ENCODE results near the gene C16orf78.

The C16orf78 gene

GRCh38 chr16:49419006-49419405 is 45.4 kb downstream of the C16orf78 start:
- H3K4me3 ChIP-seq (ENCODE audit: low read depth, low read length) = no peak overlapping the region
- no peak for DNase-seq (ENCODE audit: low read depth)

- DNase-seq (ENCODE audit: low read depth) = no peak
- no peak overlapping the region for H3K4me3 ChIP-seq (ENCODE audit: low read depth, low read length)
Observed at GRCh38 chr16:49419862-49420261, 46.3 kb downstream of the C16orf78 start.

- DNase-seq (ENCODE audit: low read depth) = no peak
- no peak overlapping the region for H3K4me3 ChIP-seq (ENCODE audit: low read depth, low read length)
Observed at GRCh38 chr16:49422896-49423295, 49.3 kb downstream of the C16orf78 start.

DNA sequence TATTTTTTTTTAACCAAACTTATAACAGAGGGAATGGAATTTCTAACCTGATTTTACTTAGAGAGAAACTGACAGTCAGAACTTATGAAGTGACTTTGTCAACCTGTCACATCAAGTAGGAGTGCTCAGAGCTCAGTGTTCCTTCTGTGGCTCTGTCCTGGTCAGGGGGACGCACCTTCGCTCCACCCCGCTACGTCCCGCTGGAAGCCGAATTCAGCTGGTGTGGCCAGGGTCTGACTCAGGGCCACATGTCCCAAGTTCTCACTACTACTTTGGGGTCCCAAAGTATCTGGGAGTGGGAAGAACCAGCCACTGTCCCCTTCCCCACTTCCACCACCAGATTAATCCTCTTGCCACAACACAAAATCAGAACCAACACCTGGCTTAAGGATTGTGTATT is 51.4 kb downstream of the C16orf78 start:
- DNase-seq (ENCODE audit: low read depth) = no peak
- H3K4me3 ChIP-seq (ENCODE audit: low read depth, low read length) = no peak overlapping the region

DNA sequence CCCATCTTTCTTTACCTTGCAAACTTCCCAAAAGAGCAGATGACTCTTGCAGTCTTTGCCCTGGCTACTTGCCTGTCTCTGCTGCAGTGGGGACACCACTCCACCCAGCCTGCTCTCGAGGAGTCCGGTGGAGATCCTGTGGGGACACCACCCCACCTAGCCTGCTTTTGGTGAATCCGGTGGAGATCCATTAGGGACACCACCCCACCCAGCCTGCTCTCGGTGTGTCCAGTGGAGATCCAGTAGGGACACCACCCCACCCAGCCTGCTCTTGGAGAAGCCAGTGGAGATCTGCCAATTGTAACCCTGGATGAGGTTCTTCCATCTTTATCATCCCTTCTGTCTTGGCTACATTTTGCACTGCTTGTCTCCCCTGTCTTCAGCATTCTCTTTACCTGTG is 54.2 kb downstream of the C16orf78 start:
- no peak overlapping the region for H3K4me3 ChIP-seq (ENCODE audit: low read depth, low read length)
- DNase-seq (ENCODE audit: low read depth) = no peak

GRCh38 chr16:49428808-49429207 is 55.2 kb downstream of the C16orf78 start:
- no peak for DNase-seq (ENCODE audit: low read depth)
- no peak overlapping the region for H3K4me3 ChIP-seq (ENCODE audit: low read depth, low read length)

- no peak for DNase-seq (ENCODE audit: low read depth)
- no peak overlapping the region for H3K4me3 ChIP-seq (ENCODE audit: low read depth, low read length)
Observed at GRCh38 chr16:49431040-49431439, 57.4 kb downstream of the C16orf78 start.

GRCh38 chr16:49431591-49432290 is 58.1 kb downstream of the C16orf78 start:
- no peak for DNase-seq (ENCODE audit: low read depth)
- H3K4me3 ChIP-seq (ENCODE audit: low read depth, low read length) = no peak overlapping the region

GRCh38 chr16:49434733-49435132 is 61.1 kb downstream of the C16orf78 start:
- H3K4me3 ChIP-seq (ENCODE audit: low read depth, low read length) = no peak overlapping the region
- DNase-seq (ENCODE audit: low read depth) = no peak

- DNase-seq (ENCODE audit: low read depth) = no peak
- no peak overlapping the region for H3K4me3 ChIP-seq (ENCODE audit: low read depth, low read length)
Observed at GRCh38 chr16:49436181-49436580, 62.6 kb downstream of the C16orf78 start.

DNA sequence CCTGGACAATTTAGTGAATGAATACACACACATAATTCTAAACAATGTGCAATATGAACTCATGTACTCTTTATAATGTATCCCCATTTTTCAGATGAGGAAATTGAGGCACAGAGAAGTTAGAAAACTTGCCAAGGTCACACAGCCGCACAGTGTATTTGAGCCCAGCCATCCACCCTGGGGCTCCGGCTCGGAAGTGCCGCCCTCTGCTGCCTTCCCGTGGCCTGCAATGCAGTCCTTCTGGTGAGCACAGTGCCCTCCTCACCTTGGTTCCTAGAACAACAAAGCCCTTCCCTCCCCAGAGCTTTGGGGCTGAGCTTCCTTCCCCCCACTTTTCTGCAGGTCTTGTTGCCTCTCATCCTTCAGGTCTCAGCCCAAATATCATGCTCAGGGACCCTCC is 63.7 kb downstream of the C16orf78 start:
- DNase-seq (ENCODE audit: low read depth) = no peak
- H3K4me3 ChIP-seq (ENCODE audit: low read depth, low read length) = no peak overlapping the region

DNA sequence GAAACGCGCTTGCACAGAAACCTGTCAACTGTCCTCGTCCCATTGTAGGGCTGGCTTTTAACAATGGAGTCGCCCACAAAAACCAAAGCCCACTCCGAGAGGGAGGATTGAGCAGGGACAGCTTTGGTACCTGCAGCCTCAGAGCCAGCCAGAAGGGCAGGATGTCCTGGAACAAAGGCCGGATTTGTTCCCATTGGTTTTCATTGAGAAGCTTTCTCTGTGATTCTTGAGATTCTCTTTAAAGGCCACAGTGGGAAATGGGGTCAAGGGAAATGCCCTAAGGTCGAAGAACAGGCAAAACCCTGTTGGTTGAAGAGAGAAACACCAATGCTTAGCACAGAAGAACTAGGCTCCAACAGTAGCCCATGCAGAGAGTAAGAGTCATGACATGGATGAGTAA is 65.4 kb downstream of the C16orf78 start:
- no peak for DNase-seq (ENCODE audit: low read depth)
- no peak overlapping the region for H3K4me3 ChIP-seq (ENCODE audit: low read depth, low read length)

DNA sequence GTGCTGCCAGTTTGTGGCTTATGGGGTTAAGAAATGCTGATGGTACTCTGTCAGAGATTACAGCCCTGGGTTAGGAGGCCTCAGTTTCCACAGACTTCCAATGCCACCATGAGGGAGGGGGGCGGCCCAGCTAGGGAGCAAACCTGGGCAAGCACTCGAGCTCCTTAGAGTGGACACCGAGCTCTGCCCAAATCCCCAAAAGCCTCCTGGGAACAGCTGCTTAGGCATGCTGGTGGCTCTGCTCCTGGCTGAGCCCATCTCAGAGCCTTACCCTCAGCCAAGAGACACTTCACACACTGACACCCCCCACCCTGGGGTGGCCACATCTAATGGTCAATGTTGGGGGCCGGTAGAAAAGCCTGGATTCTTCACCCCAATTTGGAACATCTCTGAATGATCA is 66.1 kb downstream of the C16orf78 start:
- no peak overlapping the region for H3K4me3 ChIP-seq (ENCODE audit: low read depth, low read length)
- DNase-seq (ENCODE audit: low read depth) = no peak

- no peak for DNase-seq (ENCODE audit: low read depth)
- H3K4me3 ChIP-seq (ENCODE audit: low read depth, low read length) = no peak overlapping the region
Observed at GRCh38 chr16:49440156-49441065, 66.8 kb downstream of the C16orf78 start.

- DNase-seq (ENCODE audit: low read depth) = no peak
- no peak overlapping the region for H3K4me3 ChIP-seq (ENCODE audit: low read depth, low read length)
Observed at GRCh38 chr16:49441366-49441780, 67.8 kb downstream of the C16orf78 start.

GRCh38 chr16:49442805-49443204 is 69.2 kb downstream of the C16orf78 start:
- H3K4me3 ChIP-seq (ENCODE audit: low read depth, low read length) = no peak overlapping the region
- DNase-seq (ENCODE audit: low read depth) = no peak

DNA sequence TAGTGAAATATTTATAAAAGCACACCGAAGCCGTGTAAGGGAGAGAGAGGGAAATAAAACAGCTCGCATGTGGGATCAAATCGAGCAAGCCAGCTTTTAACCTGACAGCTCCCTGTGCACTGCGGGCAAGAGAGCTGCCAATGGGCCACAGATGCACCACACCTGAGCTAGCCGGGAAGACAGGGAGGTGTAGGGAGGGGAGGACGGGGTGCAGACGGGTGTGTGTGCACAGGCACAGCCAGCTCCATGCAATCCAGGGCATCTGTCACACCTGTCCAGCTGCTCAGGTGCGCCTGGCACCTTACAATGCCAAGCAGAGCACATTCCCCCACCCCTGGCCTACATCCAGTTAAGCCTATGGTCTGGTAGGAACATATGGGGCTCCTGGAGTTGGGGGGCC is 70.0 kb downstream of the C16orf78 start:
- no peak for DNase-seq (ENCODE audit: low read depth)
- no peak overlapping the region for H3K4me3 ChIP-seq (ENCODE audit: low read depth, low read length)

GRCh38 chr16:49446805-49447204 is 73.2 kb downstream of the C16orf78 start:
- no peak for DNase-seq (ENCODE audit: low read depth)

More at GRCh38 chr16:49446805-49447204, 73.2 kb downstream of the C16orf78 start:
- no peak overlapping the region for H3K4me3 ChIP-seq (ENCODE audit: low read depth, low read length)
